ENCODE measurements around the gene ZSWIM4.
A peak's percentile ranks its signal among the peaks of the same experiment; 100 is the strongest.

Gene ZSWIM4

GRCh38 chr19:13875824-13876223, 80.6 kb downstream of the ZSWIM4 start:
- Histone ChIP-seq H3K27ac (no peak overlapping the region), H3K4me3 (ENCODE audit: low read depth, low read length) (no peak overlapping the region), H3K9me3 (ENCODE audit: severe bottlenecking) (no peaks in the 10 kb centered on the region), H3K36me3 (no peaks in the 10 kb centered on the region), H3K27me3 (ENCODE audit: insufficient read depth, low read depth, severe bottlenecking) (no peaks in the 10 kb centered on the region)
- no peak for TF ChIP-seq CTCF (IDR thresholded peaks at IDR 0.05; ENCODE audit: low read depth, low read length)
- no peak for DNase-seq

GRCh38 chr19:13876834-13877233, 81.6 kb downstream of the ZSWIM4 start, which contains the start of gene NANOS3:
Gene NANOS3, plus strand, starts transcription at chr19:13877134. Its CDS starts 115 bp downstream, at chr19:13877249.
- Histone ChIP-seq H3K4me3 (ENCODE audit: low read depth, low read length) (no peak within 1 kb of the TSS), H3K36me3 (no peaks in the 10 kb centered on the region), H3K27me3 (ENCODE audit: insufficient read depth, low read depth, severe bottlenecking) (no peaks in the 10 kb centered on the region), H3K9me3 (ENCODE audit: severe bottlenecking) (no peaks in the 10 kb centered on the region), H3K27ac (no peak within 1 kb of the TSS)
- TF ChIP-seq CTCF (IDR thresholded peaks at IDR 0.05; ENCODE audit: low read depth, low read length) = no peak
- DNase-seq = no peak

GRCh38 chr19:13877303-13877702, 82.1 kb downstream of the ZSWIM4 start:
- no peak overlapping the region for H3K27ac ChIP-seq
- no peaks in the 10 kb centered on the region for H3K27me3 ChIP-seq (ENCODE audit: insufficient read depth, low read depth, severe bottlenecking)
- no peak for TF ChIP-seq CTCF (IDR thresholded peaks at IDR 0.05; ENCODE audit: low read depth, low read length)

GRCh38 chr19:13880059-13881043, 85.1 kb downstream of the ZSWIM4 start:
- Histone ChIP-seq H3K4me3 (ENCODE audit: low read depth, low read length) (peak overlapping the region; percentile 39), H3K9me3 (ENCODE audit: severe bottlenecking) (no peaks in the 10 kb centered on the region), H3K27me3 (ENCODE audit: insufficient read depth, low read depth, severe bottlenecking) (no peaks in the 10 kb centered on the region), H3K27ac (peak overlapping the region; percentile 80), H3K36me3 (no peaks in the 10 kb centered on the region)
- peak; percentile 97 for TF ChIP-seq CTCF (IDR thresholded peaks at IDR 0.05; ENCODE audit: low read depth, low read length)
- DNase-seq = peak; percentile 95

More at GRCh38 chr19:13877303-13877702, 82.1 kb downstream of the ZSWIM4 start:
- H3K4me3 ChIP-seq (ENCODE audit: low read depth, low read length) = no peak overlapping the region
- no peaks in the 10 kb centered on the region for H3K36me3 ChIP-seq
- H3K9me3 ChIP-seq (ENCODE audit: severe bottlenecking) = no peaks in the 10 kb centered on the region
- DNase-seq = no peak

- Histone ChIP-seq H3K4me3 (ENCODE audit: low read depth, low read length) (peak overlapping the region; percentile 8; the same call in 1 of the 2 replicates), H3K27ac (peak overlapping the region; percentile 80), H3K9me3 (ENCODE audit: severe bottlenecking) (no peaks in the 10 kb centered on the region), H3K36me3 (no peaks in the 10 kb centered on the region), H3K27me3 (ENCODE audit: insufficient read depth, low read depth, severe bottlenecking) (no peaks in the 10 kb centered on the region)
- DNase-seq = peak; percentile 59
- no peak for TF ChIP-seq CTCF (IDR thresholded peaks at IDR 0.05; ENCODE audit: low read depth, low read length)
Measured at GRCh38 chr19:13881251-13881691, 86.0 kb downstream of the ZSWIM4 start.
